ENCODE measurements around the gene OPHN1. TPM values are rescaled to one million over a fixed set of nuclear protein-coding genes. Genes with fewer than 3 reads are reported as not detected.
"Not testable (repeated sequence)": the region's sequence is repeated elsewhere in the genome, so short reads cannot be mapped to it uniquely, and the experiment has no call there.

The OPHN1 gene
- total RNA-seq, 1 experiment from 2014 or later: 4.4 TPM

DNA sequence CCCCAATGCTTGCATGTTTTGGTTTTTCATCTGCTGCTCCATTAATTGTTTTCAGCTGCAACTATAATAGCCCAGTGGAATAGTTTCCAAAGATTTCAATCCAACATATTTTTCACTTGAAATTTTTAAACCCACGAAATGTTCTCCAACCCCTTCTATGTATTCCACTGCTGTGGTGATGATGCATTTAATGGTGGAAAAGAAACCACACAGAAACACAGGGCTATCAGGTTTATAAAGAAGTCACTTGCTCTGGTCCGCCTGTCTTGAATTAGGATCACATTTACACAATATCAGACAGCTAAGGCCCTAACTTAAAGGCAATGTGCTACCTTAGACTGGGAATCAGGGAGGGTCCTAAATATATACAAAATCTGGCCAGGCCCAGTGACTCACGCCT lies 35.0 kb downstream of the OPHN1 start (continued):
- TF ChIP-seq, protein P1, sequence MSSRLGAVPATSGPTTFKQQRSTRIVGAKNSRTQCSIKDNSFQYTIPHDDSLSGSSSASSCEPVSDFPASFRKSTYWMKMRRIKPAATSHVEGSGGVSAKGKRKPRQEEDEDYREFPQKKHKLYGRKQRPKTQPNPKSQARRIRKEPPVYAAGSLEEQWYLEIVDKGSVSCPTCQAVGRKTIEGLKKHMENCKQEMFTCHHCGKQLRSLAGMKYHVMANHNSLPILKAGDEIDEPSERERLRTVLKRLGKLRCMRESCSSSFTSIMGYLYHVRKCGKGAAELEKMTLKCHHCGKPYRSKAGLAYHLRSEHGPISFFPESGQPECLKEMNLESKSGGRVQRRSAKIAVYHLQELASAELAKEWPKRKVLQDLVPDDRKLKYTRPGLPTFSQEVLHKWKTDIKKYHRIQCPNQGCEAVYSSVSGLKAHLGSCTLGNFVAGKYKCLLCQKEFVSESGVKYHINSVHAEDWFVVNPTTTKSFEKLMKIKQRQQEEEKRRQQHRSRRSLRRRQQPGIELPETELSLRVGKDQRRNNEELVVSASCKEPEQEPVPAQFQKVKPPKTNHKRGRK (CRISPR knock-in tag; IDR thresholded peaks at IDR 0.05; ENCODE audit: borderline replicate concordance): no peak

DNA sequence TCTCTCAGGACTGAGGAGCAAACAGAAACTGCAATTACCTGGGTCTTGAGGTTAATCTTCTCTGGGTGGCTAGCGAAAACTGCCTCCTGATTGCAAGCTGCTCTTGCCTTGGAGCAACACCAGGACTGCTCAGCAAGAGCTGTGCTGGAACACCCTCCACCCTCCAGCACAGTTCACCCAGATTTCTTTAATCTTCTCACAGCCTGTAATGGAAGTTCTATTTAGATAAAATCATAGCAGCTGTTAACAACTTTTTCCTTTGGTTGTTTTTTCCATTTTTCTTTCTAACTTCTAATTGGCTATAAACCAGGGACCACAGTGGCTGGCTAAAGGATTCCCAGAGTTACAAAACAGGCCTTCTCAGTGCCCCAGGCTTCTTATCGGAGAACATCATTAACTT lies 36.3 kb downstream of the OPHN1 start:
- no peaks in the 10 kb centered on the region for H3K9me3 Mint-ChIP-seq
- H3K36me3 Mint-ChIP-seq: no peaks in the 10 kb centered on the region
- no peak for DNase-seq (ENCODE audit: low spot score)
- ChIA-PET POLR2A (no interaction called here), CTCF (no interaction called here)
- no peak for ATAC-seq
- TF ChIP-seq SMAD3 (CRISPR knock-in tag; IDR thresholded peaks at IDR 0.05; ENCODE audit: borderline replicate concordance): no peak
- TF ChIP-seq, protein P2, sequence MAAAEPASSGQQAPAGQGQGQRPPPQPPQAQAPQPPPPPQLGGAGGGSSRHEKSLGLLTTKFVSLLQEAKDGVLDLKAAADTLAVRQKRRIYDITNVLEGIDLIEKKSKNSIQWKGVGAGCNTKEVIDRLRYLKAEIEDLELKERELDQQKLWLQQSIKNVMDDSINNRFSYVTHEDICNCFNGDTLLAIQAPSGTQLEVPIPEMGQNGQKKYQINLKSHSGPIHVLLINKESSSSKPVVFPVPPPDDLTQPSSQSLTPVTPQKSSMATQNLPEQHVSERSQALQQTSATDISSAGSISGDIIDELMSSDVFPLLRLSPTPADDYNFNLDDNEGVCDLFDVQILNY (CRISPR knock-in tag; IDR thresholded peaks at IDR 0.05): no peak
- no peak for TF ChIP-seq MYBL2 (CRISPR knock-in tag; IDR thresholded peaks at IDR 0.05)
- TF ChIP-seq, protein P3, sequence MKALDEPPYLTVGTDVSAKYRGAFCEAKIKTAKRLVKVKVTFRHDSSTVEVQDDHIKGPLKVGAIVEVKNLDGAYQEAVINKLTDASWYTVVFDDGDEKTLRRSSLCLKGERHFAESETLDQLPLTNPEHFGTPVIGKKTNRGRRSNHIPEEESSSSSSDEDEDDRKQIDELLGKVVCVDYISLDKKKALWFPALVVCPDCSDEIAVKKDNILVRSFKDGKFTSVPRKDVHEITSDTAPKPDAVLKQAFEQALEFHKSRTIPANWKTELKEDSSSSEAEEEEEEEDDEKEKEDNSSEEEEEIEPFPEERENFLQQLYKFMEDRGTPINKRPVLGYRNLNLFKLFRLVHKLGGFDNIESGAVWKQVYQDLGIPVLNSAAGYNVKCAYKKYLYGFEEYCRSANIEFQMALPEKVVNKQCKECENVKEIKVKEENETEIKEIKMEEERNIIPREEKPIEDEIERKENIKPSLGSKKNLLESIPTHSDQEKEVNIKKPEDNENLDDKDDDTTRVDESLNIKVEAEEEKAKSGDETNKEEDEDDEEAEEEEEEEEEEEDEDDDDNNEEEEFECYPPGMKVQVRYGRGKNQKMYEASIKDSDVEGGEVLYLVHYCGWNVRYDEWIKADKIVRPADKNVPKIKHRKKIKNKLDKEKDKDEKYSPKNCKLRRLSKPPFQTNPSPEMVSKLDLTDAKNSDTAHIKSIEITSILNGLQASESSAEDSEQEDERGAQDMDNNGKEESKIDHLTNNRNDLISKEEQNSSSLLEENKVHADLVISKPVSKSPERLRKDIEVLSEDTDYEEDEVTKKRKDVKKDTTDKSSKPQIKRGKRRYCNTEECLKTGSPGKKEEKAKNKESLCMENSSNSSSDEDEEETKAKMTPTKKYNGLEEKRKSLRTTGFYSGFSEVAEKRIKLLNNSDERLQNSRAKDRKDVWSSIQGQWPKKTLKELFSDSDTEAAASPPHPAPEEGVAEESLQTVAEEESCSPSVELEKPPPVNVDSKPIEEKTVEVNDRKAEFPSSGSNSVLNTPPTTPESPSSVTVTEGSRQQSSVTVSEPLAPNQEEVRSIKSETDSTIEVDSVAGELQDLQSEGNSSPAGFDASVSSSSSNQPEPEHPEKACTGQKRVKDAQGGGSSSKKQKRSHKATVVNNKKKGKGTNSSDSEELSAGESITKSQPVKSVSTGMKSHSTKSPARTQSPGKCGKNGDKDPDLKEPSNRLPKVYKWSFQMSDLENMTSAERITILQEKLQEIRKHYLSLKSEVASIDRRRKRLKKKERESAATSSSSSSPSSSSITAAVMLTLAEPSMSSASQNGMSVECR (CRISPR knock-in tag; IDR thresholded peaks at IDR 0.05; ENCODE audit: borderline replicate concordance): no peak
- no peak for TF ChIP-seq TEAD1 (CRISPR knock-in tag; IDR thresholded peaks at IDR 0.05)
- TF ChIP-seq RORB (CRISPR knock-in tag; IDR thresholded peaks at IDR 0.05): no peak
- no peak for TF ChIP-seq ELF4 (CRISPR knock-in tag; IDR thresholded peaks at IDR 0.05; ENCODE audit: low read depth)
- TF ChIP-seq, protein P4, sequence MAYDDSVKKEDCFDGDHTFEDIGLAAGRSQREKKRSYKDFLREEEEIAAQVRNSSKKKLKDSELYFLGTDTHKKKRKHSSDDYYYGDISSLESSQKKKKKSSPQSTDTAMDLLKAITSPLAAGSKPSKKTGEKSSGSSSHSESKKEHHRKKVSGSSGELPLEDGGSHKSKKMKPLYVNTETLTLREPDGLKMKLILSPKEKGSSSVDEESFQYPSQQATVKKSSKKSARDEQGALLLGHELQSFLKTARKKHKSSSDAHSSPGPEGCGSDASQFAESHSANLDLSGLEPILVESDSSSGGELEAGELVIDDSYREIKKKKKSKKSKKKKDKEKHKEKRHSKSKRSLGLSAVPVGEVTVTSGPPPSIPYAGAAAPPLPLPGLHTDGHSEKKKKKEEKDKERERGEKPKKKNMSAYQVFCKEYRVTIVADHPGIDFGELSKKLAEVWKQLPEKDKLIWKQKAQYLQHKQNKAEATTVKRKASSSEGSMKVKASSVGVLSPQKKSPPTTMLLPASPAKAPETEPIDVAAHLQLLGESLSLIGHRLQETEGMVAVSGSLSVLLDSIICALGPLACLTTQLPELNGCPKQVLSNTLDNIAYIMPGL (CRISPR knock-in tag; IDR thresholded peaks at IDR 0.05): no peak
- no peak for TF ChIP-seq KAT7 (CRISPR knock-in tag; IDR thresholded peaks at IDR 0.05; ENCODE audit: borderline replicate concordance)
- TF ChIP-seq, protein P1 (CRISPR knock-in tag; IDR thresholded peaks at IDR 0.05; ENCODE audit: borderline replicate concordance): no peak
- TF ChIP-seq CREB1 (CRISPR knock-in tag; IDR thresholded peaks at IDR 0.05): no peak
- TF ChIP-seq, protein P5, sequence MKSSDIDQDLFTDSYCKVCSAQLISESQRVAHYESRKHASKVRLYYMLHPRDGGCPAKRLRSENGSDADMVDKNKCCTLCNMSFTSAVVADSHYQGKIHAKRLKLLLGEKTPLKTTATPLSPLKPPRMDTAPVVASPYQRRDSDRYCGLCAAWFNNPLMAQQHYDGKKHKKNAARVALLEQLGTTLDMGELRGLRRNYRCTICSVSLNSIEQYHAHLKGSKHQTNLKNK (CRISPR knock-in tag; IDR thresholded peaks at IDR 0.05): no peak
- TF ChIP-seq, protein P6, sequence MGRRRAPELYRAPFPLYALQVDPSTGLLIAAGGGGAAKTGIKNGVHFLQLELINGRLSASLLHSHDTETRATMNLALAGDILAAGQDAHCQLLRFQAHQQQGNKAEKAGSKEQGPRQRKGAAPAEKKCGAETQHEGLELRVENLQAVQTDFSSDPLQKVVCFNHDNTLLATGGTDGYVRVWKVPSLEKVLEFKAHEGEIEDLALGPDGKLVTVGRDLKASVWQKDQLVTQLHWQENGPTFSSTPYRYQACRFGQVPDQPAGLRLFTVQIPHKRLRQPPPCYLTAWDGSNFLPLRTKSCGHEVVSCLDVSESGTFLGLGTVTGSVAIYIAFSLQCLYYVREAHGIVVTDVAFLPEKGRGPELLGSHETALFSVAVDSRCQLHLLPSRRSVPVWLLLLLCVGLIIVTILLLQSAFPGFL (CRISPR knock-in tag; IDR thresholded peaks at IDR 0.05; ENCODE audit: borderline replicate concordance): no peak
- TF ChIP-seq, protein P7, sequence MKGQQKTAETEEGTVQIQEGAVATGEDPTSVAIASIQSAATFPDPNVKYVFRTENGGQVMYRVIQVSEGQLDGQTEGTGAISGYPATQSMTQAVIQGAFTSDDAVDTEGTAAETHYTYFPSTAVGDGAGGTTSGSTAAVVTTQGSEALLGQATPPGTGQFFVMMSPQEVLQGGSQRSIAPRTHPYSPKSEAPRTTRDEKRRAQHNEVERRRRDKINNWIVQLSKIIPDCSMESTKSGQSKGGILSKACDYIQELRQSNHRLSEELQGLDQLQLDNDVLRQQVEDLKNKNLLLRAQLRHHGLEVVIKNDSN (CRISPR knock-in tag; IDR thresholded peaks at IDR 0.05): no peak
- no peak for TF ChIP-seq SP1 (CRISPR knock-in tag; conservative IDR thresholded peaks at IDR 0.05)
- no peak for TF ChIP-seq ZNF416 (CRISPR knock-in tag; IDR thresholded peaks at IDR 0.05)
- peaks cover 7% of the 10 kb centered on the region for H3K4me1 Mint-ChIP-seq
- no peak overlapping the region for H3K4me3 Mint-ChIP-seq
- H3K27ac Mint-ChIP-seq: no peak overlapping the region
- no peaks in the 10 kb centered on the region for H3K27me3 Mint-ChIP-seq (ENCODE audit: low read depth)

DNA sequence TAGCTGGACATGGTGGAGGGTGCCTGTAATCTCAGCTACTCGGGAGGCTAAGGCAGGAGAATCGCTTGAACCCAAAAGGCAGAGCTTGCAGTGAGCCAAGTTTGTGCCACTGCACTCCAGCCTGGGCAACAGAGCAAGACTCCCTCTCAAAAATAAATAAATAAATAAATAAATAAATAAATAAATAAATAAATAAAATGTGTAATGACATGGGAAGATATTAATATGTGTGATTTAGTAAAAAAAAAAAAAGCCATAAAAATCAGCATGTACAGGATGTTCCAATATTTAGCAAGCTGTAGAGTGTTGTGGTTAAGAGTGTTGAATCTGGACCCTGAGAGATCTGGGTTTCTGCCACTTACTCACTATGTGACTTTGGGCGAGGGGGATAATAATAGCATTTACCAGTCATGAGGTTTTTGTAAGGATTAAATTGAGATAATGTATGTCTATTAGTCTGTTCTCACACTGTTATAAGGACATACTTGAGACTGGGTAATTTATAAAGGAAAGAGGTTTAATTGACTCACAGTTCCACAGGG lies 43.8 kb downstream of the OPHN1 start:
- POLR2A ChIA-PET; H3K4me3 Mint-ChIP-seq; DNase-seq (ENCODE audit: low spot score); H3K9me3 Mint-ChIP-seq; CTCF ChIA-PET; H3K36me3 Mint-ChIP-seq; H3K27ac Mint-ChIP-seq; H3K27me3 Mint-ChIP-seq (ENCODE audit: low read depth); H3K4me1 Mint-ChIP-seq; ATAC-seq: not testable (repeated sequence)
